AG04449 (cell line): ENCODE results near the gene TOMM40.
"Not testable (repeated sequence)": the region's sequence is repeated elsewhere in the genome, so short reads cannot be mapped to it uniquely, and the experiment has no call there.

ENCODE experiments used
- CTCF ChIA-PET: fragments of 350-600 bp; formaldehyde crosslinking; extraction: SDS; loops from one replicate; lab custom pipeline; 2021; ENCODE audit warnings: antibody characterized with exemption; lab: Yijun Ruan, JAX
- POLR2A ChIA-PET: fragments of 400-600, 350-600 bp; formaldehyde crosslinking; extraction: SDS; loops from one replicate; lab custom pipeline; 2020; ENCODE audit warnings: antibody characterized with exemption, inconsistent platforms; lab: Yijun Ruan, JAX
- DNase-seq: peaks from one replicate; pipeline ENCODE4 v3.0.0-alpha.2; 2010; ENCODE audit warnings: low read depth, low spot score
- H3K4me3 ChIP-seq: 2 replicates; pipeline ENCODE4 v1.5.1; 2011; ENCODE audit warnings: low read depth, mild to moderate bottlenecking, control low read depth, low read length
- TF ChIP-seq, protein P1 (sequence below): IDR thresholded peaks from one replicate; pipeline ENCODE4 v1.5.1; 2011; ENCODE audit warnings: mild to moderate bottlenecking, moderate library complexity, low read length, control low read depth, inconsistent platforms; ENCODE audit not compliant: insufficient read depth; ENCODE audit errors: missing control alignments

Gene TOMM40

DNA sequence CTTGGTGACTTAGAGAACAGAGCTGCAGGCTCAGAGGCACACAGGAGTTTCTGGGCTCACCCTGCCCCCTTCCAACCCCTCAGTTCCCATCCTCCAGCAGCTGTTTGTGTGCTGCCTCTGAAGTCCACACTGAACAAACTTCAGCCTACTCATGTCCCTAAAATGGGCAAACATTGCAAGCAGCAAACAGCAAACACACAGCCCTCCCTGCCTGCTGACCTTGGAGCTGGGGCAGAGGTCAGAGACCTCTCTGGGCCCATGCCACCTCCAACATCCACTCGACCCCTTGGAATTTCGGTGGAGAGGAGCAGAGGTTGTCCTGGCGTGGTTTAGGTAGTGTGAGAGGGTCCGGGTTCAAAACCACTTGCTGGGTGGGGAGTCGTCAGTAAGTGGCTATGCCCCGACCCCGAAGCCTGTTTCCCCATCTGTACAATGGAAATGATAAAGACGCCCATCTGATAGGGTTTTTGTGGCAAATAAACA is 33.2 kb downstream of the TOMM40 start:
- DNase-seq, result no peak
- POLR2A ChIA-PET, result interaction anchor here (0.6 kb wide), 1 partner anchor 38 kb away, joined by 3 read pairs; no protein-coding TSS in a partner anchor

DNA sequence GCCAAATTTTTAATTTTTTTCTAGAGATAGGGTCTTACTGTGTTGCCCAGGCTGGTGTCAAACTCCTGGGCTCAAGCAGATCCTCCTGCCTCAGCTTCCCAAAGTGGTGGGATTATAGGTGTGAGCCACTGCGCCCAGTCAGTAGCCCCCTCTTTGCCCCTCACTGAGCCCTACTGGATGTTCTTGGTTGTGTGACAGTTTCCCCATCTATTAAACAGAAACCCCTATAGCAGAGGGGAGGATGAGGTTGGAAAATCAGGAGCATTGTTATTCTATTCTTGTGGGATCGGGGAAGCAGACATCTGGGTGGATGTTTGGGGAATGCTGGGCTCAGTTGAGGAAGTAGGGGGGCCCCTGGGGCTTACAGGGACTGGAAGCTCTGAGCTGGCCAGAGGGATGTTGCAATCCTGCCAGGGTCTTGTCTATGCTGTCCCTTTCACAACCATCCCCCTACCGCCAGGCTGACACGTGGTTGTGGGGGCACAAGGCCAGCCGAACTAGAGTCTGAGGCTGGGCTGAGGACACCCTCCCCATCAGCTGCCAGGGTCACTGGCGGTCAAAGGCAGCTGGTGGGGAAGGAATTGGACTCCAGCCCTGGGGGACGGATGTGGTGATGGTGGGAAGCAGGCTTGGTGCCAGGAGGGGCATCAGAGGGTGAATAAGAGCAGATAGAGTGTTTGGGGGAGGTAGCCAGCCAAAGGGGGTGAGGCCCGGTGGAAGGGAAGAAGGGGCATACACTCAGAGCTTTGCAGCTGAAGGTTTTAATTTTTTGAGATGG is 34.2 kb downstream of the TOMM40 start:
- H3K4me3 ChIP-seq, result no peak overlapping the region
- ChIA-PET POLR2A (no interaction called here), CTCF (interaction anchor here (0.6 to 1.8 kb wide), 4 partner anchors 9 to 343 kb away, joined by 3 to 5 read pairs (median 3); partner anchors contain the start of gene APOE)
- TF ChIP-seq, protein P1, sequence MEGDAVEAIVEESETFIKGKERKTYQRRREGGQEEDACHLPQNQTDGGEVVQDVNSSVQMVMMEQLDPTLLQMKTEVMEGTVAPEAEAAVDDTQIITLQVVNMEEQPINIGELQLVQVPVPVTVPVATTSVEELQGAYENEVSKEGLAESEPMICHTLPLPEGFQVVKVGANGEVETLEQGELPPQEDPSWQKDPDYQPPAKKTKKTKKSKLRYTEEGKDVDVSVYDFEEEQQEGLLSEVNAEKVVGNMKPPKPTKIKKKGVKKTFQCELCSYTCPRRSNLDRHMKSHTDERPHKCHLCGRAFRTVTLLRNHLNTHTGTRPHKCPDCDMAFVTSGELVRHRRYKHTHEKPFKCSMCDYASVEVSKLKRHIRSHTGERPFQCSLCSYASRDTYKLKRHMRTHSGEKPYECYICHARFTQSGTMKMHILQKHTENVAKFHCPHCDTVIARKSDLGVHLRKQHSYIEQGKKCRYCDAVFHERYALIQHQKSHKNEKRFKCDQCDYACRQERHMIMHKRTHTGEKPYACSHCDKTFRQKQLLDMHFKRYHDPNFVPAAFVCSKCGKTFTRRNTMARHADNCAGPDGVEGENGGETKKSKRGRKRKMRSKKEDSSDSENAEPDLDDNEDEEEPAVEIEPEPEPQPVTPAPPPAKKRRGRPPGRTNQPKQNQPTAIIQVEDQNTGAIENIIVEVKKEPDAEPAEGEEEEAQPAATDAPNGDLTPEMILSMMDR, result no peak
- no peak for DNase-seq

More for the DNA sequence above, 33.2 kb downstream of the TOMM40 start:
- no peak overlapping the region for H3K4me3 ChIP-seq
- TF ChIP-seq, protein P1, result no peak
- CTCF ChIA-PET, result interaction anchor here (0.9 to 1.8 kb wide), 2 partner anchors 8 to 19 kb away, joined by 3 to 5 read pairs; partner anchors contain the start of gene APOE

DNA sequence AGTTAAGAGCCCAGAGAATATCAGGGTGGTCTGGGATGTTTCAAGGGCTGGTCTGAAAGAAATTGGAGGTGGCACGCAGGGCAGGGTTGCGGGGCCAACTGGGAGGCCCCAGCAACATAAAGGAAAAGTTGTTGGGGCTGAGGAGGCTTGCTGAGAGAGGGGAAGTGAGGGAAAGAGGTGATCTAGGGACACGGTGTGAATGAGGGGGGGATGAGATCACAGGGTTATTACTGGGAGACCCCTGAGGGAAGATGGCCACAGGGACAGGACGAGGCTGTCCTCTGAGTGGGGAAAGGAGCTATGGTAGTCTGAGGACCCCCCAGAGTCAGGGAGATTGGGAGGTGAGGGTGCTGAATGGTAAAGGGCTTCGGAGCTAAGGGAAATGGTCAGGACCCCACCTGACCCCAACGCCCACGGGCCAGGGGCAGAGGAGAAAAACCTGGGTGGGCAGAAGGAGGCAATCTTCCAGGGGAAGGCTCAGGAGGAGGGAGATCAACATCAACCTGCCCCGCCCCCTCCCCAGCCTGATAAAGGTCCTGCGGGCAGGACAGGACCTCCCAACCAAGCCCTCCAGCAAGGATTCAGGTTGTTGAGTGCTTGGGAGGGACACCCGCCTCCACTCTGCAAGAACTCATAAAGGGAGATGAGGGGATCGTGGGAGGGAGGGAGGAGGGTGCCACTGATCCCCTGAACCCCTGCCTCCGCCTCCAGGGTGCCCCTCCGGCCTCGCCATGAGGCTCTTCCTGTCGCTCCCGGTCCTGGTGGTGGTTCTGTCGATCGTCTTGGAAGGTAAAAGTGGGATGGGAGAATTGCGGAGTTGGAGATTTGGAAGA is 35.4 kb downstream of the TOMM40 start:
- POLR2A ChIA-PET, DNase-seq, H3K4me3 ChIP-seq: not testable (repeated sequence)
- CTCF ChIA-PET, result interaction anchor here (0.8 to 1.8 kb wide), 4 partner anchors 10 to 25 kb away, joined by 3 to 5 read pairs (median 4); partner anchors contain the start of gene APOE

DNA sequence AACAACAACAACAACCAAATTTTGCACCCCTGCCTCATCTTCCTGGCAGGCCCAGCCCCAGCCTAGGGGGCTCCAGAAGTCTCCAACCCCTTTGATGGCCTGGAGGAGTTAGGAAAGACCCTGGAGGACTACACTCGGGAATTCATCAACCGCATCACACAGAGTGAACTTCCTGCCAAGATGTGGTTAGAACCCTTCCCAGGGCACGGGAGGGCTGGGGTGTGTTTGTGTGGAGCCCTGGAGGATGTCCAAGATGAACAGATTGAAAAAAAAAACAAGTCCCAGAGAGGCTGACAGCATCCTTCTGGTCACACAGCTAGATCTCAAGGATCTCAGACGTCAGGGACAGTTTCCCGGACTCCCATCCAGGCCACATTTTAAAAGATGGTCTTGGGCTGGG is 36.7 kb downstream of the TOMM40 start:
- DNase-seq, result no peak
- ChIA-PET POLR2A (no interaction called here), CTCF (interaction anchor here (1.0 kb wide), 1 partner anchor 24 kb away, joined by 3 read pairs; no protein-coding TSS in a partner anchor)
- H3K4me3 ChIP-seq, result no peak overlapping the region
- TF ChIP-seq, protein P1, result no peak

DNA sequence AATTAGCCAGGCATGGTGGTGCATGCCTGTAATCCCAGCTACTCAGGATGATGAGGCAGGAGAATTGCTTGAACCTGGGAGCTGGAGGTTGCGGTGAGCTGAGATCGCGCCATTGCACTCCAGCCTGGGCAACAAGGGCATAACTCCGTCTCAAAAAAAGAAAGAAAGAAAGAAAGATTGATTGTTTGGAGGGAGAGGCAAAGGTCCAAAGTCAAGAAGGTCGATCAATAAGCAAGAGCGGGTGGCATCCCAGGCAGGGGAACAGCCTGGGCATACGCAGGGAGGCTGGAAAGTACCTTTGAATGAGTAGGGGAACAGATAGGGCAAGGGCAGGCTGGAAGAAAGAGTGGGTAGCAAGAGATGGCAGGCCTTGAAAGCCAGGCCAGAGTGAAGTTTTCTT is 39.0 kb downstream of the TOMM40 start:
- POLR2A ChIA-PET, result no interaction called here
- TF ChIP-seq, protein P1, result no peak
- DNase-seq, result no peak
- no peak overlapping the region for H3K4me3 ChIP-seq
- CTCF ChIA-PET, result interaction anchor here (1.3 kb wide), 1 partner anchor 26 kb away, joined by 4 read pairs; no protein-coding TSS in a partner anchor

DNA sequence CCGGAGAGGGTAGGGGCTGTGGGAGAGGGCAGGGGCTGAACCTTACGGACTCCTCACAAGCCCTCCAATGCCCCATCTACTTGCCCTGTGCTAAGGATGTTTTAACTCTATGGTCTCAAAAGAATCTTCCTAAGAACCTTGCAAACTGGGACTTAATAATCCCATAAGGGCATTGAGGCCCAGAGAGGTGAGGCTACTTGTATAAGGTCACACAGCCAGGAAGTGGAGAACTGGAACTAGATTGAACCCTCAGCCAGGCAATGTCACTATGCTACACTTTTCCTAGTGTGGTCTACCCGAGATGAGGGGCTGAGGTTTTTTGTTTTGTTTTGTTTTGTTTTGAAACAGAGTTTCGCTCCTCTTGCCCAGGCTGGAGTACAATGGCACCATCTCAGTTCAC is 40.5 kb downstream of the TOMM40 start:
- TF ChIP-seq, protein P1, result no peak
- POLR2A ChIA-PET, result no interaction called here
- H3K4me3 ChIP-seq, result no peak overlapping the region
- no peak for DNase-seq
- CTCF ChIA-PET, result interaction anchor here (1.1 kb wide), 1 partner anchor 21 kb away, joined by 4 read pairs; no protein-coding TSS in a partner anchor
